ENCODE data around the gene AQP2. TPM values are rescaled to one million over a fixed set of nuclear protein-coding genes. Genes with fewer than 3 reads are reported as not detected.

AQP2 gene
- total RNA-seq, 1 donor from 2014 or later, result not detected

- Mint-ChIP-seq H3K4me1 (no peaks in the 10 kb centered on the region), H3K36me3 (ENCODE audit: low read depth) (no peaks in the 10 kb centered on the region), H3K27ac (ENCODE audit: unreplicated experiment) (no peak overlapping the region), H3K4me3 (no peak overlapping the region), H3K9me3 (no peaks in the 10 kb centered on the region), H3K27me3 (ENCODE audit: low read depth) (peaks cover 10% of the 10 kb centered on the region)
- no peak for DNase-seq (ENCODE audit: low read depth, low spot score)
- no peak for TF ChIP-seq CTCF (conservative IDR thresholded peaks at IDR 0.05)
These were observed 20.1 kb downstream of the AQP2 start for GRCh38 chr12:49970658-49971057.

GRCh38 chr12:49971141-49971540 is 20.6 kb downstream of the AQP2 start:
- H3K27me3 Mint-ChIP-seq (ENCODE audit: low read depth), result peaks cover 10% of the 10 kb centered on the region
- H3K4me3 Mint-ChIP-seq, result no peak overlapping the region
- H3K9me3 Mint-ChIP-seq, result no peaks in the 10 kb centered on the region
- no peaks in the 10 kb centered on the region for H3K36me3 Mint-ChIP-seq (ENCODE audit: low read depth)
- DNase-seq (ENCODE audit: low read depth, low spot score), result no peak
- H3K27ac Mint-ChIP-seq (ENCODE audit: unreplicated experiment), result no peak overlapping the region
- H3K4me1 Mint-ChIP-seq, result no peaks in the 10 kb centered on the region
- no peak for TF ChIP-seq CTCF (conservative IDR thresholded peaks at IDR 0.05)

- Mint-ChIP-seq H3K9me3 (no peaks in the 10 kb centered on the region), H3K4me1 (no peaks in the 10 kb centered on the region), H3K27me3 (ENCODE audit: low read depth) (peaks cover 1% of the 10 kb centered on the region), H3K27ac (ENCODE audit: unreplicated experiment) (no peak overlapping the region), H3K36me3 (ENCODE audit: low read depth) (no peaks in the 10 kb centered on the region), H3K4me3 (no peak overlapping the region)
- DNase-seq (ENCODE audit: low read depth, low spot score), result no peak
- no peak for TF ChIP-seq CTCF (conservative IDR thresholded peaks at IDR 0.05)
These were observed 21.6 kb downstream of the AQP2 start for GRCh38 chr12:49972129-49972528.

GRCh38 chr12:49972641-49973360 is 22.3 kb downstream of the AQP2 start, which contains the start of gene AQP6:
Gene AQP6, plus strand, starts transcription at chr12:49972947. Its CDS starts 227 bp downstream, at chr12:49973174.
- H3K27me3 Mint-ChIP-seq (ENCODE audit: low read depth), result no peaks in the 10 kb centered on the region

GRCh38 chr12:49973361-49973830 is 22.9 kb downstream of the AQP2 start:
- Mint-ChIP-seq H3K4me3 (no peak overlapping the region), H3K27me3 (ENCODE audit: low read depth) (no peaks in the 10 kb centered on the region)

More at GRCh38 chr12:49972641-49973360, 22.3 kb downstream of the AQP2 start, which contains the start of gene AQP6:
- H3K4me1 Mint-ChIP-seq, result no peaks in the 10 kb centered on the region
- H3K36me3 Mint-ChIP-seq (ENCODE audit: low read depth), result no peaks in the 10 kb centered on the region
- no peaks in the 10 kb centered on the region for H3K9me3 Mint-ChIP-seq
- H3K4me3 Mint-ChIP-seq, result no peak within 1 kb of the TSS
- no peak within 1 kb of the TSS for H3K27ac Mint-ChIP-seq (ENCODE audit: unreplicated experiment)
- no peak for TF ChIP-seq CTCF (conservative IDR thresholded peaks at IDR 0.05)
- DNase-seq (ENCODE audit: low read depth, low spot score), result no peak

More at GRCh38 chr12:49973361-49973830, 22.9 kb downstream of the AQP2 start:
- no peaks in the 10 kb centered on the region for H3K36me3 Mint-ChIP-seq (ENCODE audit: low read depth)
- no peaks in the 10 kb centered on the region for H3K9me3 Mint-ChIP-seq
- no peak overlapping the region for H3K27ac Mint-ChIP-seq (ENCODE audit: unreplicated experiment)
- DNase-seq (ENCODE audit: low read depth, low spot score), result no peak
- no peak for TF ChIP-seq CTCF (conservative IDR thresholded peaks at IDR 0.05)
- peaks cover 3% of the 10 kb centered on the region for H3K4me1 Mint-ChIP-seq

Measured in neural crest cell (in vitro differentiated cells).